Neural cell (in vitro differentiated cells): ENCODE measurements around the gene CNNM1.
A peak's percentile ranks its signal among the peaks of the same experiment; 100 is the strongest.

Experiments used
- EP300 ChIP-seq: fragments of 450-650 bp; conservative IDR thresholded peaks from 2 replicates; pipeline ENCODE4 v1.6.1; 2014; ENCODE audit warnings: antibody characterized with exemption, mild to moderate bottlenecking, moderate library complexity; ENCODE audit not compliant: poor library complexity, severe bottlenecking
- RAD21 ChIP-seq: fragments of 450-650 bp; conservative IDR thresholded peaks from 2 replicates; pipeline ENCODE4 v1.6.1; 2014; ENCODE audit warnings: antibody characterized with exemption, mild to moderate bottlenecking, moderate library complexity
- REST ChIP-seq: IDR thresholded peaks from 2 replicates; pipeline ENCODE4 v1.6.1; 2012; ENCODE audit warnings: borderline replicate concordance
- TF ChIP-seq, protein P1 (sequence below): fragments of 450-650 bp; IDR thresholded peaks from 2 replicates; pipeline ENCODE4 v1.5.1; 2014; ENCODE audit warnings: antibody characterized with exemption, mild to moderate bottlenecking, moderate library complexity; ENCODE audit not compliant: poor library complexity, severe bottlenecking

- no peak for TF ChIP-seq REST
- TF ChIP-seq EP300 = peak; percentile 8
- TF ChIP-seq RAD21 = peak; percentile 16
- TF ChIP-seq, protein P1, sequence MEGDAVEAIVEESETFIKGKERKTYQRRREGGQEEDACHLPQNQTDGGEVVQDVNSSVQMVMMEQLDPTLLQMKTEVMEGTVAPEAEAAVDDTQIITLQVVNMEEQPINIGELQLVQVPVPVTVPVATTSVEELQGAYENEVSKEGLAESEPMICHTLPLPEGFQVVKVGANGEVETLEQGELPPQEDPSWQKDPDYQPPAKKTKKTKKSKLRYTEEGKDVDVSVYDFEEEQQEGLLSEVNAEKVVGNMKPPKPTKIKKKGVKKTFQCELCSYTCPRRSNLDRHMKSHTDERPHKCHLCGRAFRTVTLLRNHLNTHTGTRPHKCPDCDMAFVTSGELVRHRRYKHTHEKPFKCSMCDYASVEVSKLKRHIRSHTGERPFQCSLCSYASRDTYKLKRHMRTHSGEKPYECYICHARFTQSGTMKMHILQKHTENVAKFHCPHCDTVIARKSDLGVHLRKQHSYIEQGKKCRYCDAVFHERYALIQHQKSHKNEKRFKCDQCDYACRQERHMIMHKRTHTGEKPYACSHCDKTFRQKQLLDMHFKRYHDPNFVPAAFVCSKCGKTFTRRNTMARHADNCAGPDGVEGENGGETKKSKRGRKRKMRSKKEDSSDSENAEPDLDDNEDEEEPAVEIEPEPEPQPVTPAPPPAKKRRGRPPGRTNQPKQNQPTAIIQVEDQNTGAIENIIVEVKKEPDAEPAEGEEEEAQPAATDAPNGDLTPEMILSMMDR = no peak
Observed at GRCh38 chr10:99430116-99430450, 100.9 kb downstream of the CNNM1 start.
